Gastroesophageal sphincter (tissue), 3 donors: ENCODE data around the gene ADAMTSL2.

ENCODE experiments used
- CTCF ChIP-seq, 4 experiments: fragments of 200-600 bp in 2 of 4; fragments of 450-650 bp in 2 of 4; sonication (generic) in 1 of 4; IDR thresholded peaks; one replicate each; pipeline ENCODE4 v1.5.1; 2017 to 2019; ENCODE audit warnings: antibody characterized with exemption in 4 of 4, mild to moderate bottlenecking in 2 of 4, moderate library complexity in 2 of 4
- POLR2A ChIP-seq, 2 donors: fragments of 450-650 bp; IDR thresholded peaks; one replicate each; pipeline ENCODE4 v1.6.1; 2017; ENCODE audit warnings: antibody characterized with exemption in 2 of 2, mild to moderate bottlenecking in 2 of 2, moderate library complexity in 1 of 2
- POLR2AphosphoS5 ChIP-seq: sonication (generic); formaldehyde crosslinking; IDR thresholded peaks from one replicate; pipeline ENCODE4 v1.6.1; 2017; ENCODE audit warnings: antibody characterized with exemption

DNA sequence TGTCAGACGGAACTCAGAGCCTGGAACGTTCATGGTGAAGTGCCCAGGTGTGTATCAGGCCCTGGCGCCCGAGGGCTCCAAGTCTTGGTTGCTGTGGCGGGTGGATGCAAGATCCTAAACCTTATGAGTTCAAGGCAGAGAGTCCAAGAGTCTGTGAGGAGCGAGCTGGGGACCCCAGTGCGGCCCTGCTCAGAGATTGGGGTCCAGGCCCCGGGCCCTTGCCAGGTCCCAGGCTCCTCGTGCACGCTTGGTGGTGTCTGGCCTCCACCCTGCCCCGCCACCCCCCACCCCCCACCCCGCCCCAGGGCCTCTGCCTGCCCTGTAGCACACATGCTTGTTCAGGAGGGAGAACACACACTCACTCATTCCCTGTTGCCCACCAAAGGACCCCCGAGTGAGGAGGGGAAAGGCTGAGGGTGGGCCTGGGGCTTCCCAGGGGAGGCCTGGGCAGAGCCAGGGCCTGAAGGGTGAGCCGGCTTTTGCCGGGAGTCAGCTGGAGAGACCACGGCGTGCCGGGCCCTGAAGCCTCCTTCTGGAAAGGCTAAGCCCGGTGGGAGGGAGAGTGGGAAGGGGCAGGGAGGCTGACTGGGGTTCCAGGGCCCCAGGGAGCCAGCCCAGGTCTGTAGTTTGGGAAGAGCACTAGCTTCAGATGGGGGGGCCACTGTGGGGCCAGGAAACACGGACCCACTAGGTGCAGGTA is 37.5 kb downstream of the ADAMTSL2 start:
- TF ChIP-seq CTCF (IDR thresholded peaks at IDR 0.05) (no peak), POLR2AphosphoS5 (no peak), POLR2A (IDR thresholded peaks at IDR 0.05) (no peak)
